ENCODE results near the gene STUB1.
"Not testable (repeated sequence)": the region's sequence is repeated elsewhere in the genome, so short reads cannot be mapped to it uniquely, and the experiment has no call there.

The STUB1 gene

GRCh38 chr16:680967-681745 lies 946 bp downstream of the STUB1 start:
- no peak for DNase-seq

DNA sequence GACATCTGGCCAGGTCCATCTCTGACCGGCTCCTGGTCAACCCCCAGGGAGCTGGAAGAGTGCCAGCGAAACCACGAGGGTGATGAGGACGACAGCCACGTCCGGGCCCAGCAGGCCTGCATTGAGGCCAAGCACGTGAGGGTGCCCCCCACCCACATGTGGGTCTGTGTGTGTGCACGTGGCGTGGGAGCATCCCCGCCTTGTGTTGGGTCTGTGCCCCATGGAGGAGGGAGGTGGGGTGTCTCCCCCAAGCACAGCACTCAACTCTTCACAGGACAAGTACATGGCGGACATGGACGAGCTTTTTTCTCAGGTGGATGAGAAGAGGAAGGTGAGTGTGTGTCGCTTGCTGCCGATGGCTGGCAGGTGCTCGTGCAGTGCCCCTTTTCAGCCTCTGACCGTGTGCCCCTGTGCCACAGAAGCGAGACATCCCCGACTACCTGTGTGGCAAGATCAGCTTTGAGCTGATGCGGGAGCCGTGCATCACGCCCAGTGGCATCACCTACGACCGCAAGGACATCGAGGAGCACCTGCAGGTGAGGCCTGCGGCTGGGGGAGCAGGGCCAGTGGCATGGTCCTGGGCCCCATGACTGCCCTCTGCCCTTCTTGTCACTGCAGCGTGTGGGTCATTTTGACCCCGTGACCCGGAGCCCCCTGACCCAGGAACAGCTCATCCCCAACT lies 1.7 kb downstream of the STUB1 start:
- DNase-seq, result no peak

GRCh38 chr16:682493-683395 lies 2.5 kb downstream of the STUB1 start:
- no peak for DNase-seq

DNA sequence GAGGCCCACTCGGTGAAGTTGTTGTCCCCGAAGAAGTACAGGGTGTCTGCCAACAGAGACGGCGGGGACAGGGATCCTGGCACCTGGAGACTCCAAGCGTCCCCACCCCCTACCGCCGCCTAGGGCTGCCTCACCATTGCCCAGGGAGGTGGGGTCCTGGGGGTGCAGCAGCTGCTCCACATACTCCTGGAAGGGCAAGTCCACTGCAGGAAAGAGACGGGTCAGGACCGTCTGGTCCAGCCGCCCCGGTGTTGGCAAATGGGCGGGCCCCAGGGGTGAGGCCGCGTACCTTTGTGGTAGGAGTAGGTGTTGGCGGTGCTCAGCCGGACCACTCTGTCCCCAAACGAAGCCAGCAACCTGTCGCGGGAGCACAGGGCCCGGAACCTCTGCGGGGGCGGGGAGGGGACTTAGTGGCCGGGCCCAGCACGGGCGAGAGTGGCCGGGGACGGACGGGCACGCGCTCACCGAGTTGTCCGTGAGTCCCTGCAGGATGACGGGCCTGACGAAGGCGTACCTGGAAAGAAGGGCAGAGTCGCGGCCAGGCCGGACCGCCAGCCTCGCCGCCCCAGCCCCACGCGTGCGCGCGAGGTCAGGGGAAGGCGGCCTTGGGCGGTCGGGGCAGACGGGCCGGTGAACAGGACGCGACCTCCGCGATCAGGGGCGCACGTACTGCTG lies 3.3 kb downstream of the STUB1 start:
- DNase-seq, result no peak

GRCh38 chr16:684071-684794 lies 4.0 kb downstream of the STUB1 start, which contains the start of gene JMJD8:
Gene JMJD8, minus strand, starts transcription at chr16:684334. Its CDS starts 15 bp downstream, at chr16:684319.
- peak; percentile 98 for DNase-seq

DNA sequence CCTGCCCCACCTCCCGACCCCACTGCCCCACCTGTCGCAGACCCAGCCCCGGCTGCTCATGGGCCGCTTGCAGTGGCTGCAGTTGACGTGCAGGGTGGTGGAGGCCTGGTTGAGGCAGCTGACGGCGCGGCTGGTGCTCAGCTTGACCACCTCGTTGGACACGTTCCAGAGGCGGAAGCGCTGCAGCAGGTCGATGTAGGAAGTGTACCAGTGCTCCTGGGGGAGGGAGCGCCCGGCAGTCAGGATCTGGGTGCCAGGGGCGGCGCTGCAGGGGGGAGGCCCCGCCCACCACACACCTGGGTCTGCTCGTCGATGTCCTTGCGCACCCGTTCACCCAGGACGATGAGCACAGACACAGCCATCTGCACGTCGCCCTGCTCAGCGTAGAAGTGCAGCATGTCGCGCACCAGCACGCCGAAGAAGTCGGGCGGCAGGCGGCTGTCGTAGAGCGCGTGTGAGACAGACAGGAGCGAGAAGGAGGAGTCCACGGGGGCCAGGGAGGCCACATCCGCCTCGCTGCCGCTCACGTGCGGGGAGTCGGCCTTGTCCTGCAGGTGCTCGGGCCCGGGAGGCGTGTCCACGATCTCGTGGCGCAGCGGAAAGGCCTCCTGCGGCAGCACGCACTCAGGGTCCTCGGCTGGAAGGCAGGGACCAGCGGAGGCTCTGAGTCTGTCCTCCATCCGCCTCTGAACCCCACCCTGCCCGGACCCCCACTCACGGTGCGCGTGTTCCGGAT lies 4.9 kb downstream of the STUB1 start:
- no peak for DNase-seq

DNA sequence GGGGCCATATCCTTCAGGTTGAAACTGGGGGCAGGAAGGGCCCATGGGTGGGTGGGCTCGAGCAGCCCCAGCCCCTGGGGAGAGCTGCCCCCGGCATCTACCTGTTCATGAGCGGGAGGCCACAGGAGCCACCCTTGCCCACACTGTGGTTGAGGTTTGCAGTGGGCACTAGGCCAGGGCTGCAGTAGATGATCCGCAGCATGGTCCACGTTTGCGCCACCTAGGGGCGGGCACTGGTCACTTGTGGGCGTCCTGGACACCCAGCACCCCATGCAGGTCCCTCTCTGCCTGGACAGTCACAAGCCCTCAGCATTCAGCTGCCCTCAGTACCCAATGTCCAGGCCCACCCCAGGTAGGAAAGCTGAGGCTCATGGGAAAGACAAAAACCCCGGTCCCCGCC lies 5.8 kb downstream of the STUB1 start:
- DNase-seq, result no peak

- no peak for DNase-seq
Measured at GRCh38 chr16:686459-687260, 6.5 kb downstream of the STUB1 start.

- no peak for DNase-seq
Measured at GRCh38 chr16:687499-687898, 7.3 kb downstream of the STUB1 start.

- DNase-seq, result no peak
Measured at GRCh38 chr16:689175-689897, 9.1 kb downstream of the STUB1 start.

GRCh38 chr16:691242-691641 lies 11.0 kb downstream of the STUB1 start:
- not testable (repeated sequence) for DNase-seq

GRCh38 chr16:692356-693108 lies 12.3 kb downstream of the STUB1 start:
- DNase-seq, result no peak

- no peak for DNase-seq
Measured at GRCh38 chr16:693364-693763, 13.2 kb downstream of the STUB1 start.

DNA sequence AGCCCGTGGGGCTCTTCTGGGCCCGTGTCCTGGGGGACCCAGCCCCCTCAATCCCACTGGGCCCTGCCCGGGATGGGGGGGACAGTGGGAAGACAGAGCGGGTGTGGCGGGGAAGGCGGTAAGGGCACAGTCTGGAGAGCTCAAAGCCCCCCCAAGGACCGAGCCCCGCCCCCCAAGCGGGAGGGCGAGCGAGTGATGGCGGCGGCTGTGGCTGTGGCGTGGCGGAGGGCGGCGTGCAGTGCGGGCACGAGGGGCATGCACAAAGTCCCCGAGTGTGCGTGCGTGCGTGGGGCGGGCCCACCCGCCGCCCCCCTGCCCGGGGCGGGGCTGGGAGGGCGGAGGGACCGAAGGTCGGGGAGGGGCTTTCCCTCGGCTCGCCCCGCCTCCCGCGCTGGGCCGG lies 13.6 kb downstream of the STUB1 start:
- DNase-seq, result no peak

DNA sequence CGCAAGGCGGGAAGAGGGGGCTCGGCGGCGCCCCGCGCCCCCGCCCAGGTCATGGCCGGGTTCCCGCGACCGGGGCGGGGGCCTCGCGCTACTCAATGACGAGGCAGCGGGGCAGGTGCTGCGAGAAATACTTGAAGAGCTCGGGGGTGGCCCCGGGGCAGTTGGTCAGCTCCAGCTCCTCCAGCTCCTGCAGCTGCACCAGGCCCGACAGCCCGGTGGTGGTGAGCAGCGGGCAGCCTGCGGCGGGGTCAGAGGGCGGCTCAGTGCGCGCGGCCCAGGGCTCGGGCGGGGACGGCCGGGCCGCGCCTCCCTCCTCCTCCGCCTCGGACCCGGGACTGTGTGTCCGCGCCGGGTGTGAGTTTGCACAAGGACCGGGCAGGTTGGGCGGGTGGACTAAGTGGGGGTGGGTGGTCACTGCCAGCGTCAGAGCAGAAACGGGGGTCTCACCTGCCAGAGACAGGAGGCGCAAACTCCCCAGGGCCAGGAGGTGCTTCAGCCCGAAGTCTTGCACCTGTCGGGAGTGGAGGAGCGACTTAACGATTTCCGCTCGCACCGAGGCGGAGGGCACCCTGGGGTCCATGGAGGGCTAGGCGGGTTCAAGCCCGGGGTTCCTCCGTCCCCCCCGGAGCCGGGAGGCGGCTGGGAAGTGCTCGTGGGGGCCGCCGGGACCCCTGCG lies 14.1 kb downstream of the STUB1 start:
- no peak for DNase-seq

DNA sequence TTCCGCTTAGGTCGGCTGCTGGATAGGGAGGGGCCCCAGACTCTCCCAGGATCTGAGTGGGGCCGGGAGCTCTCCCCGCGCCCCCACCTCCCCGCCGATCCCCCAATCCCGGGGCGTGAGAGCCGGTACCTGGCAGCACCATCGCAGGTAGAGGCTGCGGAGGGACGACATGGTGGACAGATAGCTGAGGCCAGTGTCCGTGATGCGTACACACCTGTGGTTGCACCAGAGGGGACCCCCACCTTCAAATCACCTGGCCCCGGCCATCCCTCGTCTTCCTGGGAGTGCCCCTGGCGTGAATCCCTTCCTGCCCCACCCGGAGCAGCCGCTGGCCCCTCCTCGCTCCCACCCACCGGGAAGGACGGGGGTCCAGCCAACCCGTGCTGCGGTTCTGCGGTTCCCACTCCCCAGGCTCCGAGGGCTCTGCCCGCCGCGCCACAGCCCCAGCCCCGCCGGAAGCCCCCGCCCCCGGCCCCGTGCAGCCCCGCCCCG lies 14.7 kb downstream of the STUB1 start:
- DNase-seq, result no peak

DNA sequence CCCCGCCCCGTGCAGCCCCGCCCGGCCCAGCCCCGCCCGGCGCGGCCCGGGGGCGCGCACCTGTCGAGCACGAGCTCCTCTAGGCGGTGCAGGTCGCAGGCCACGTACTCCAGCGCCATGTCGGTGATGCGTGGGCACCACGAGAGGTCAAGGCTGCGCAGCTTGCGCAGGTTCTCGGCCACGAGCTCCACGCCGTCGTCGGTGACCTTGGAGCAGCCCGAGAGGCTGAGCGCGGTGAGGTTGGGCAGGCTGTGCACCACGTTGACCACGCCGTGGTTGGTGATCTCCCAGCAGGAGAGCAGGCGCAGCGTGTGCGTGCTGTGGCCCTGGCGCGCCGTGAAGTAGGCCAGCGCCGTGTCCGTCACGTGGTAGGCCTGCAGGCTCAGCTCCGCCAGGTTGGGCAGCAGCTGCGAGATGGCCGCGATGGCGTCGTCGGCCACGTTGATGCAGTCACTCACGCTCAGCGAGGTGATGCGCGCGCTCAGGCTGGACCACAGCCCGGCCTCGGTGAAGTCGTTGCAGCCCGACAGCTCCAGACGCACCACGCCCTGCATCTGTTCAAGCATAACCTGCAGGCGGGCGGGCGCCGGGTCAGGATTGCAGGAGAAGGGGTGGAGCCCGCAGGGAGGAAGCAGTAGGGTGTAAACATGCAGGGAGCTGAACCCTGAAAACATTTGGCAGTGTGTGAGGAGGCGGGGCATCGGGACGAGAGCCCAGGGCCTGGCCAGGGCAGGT lies 15.3 kb downstream of the STUB1 start:
- DNase-seq, result no peak
